PC-3 (cell line): ENCODE measurements around the gene ARHGDIG. TPM values are rescaled to one million over a fixed set of nuclear protein-coding genes. Genes with fewer than 3 reads are reported as not detected.

Experiments used
- ATAC-seq: fragments of 200-7000 bp; cut with Tn5 transposase; 2 replicates; pipeline ENCODE4 v1.9.1; 2020; ENCODE audit warnings: mild to moderate bottlenecking, moderate library complexity
- BruUV-seq: library from RNA; stranded (reverse); fragments of 400-500 nt; replicated peaks from 2 replicates; lab custom pipeline; 2021; lab: Mats Ljungman, UMichigan
- CTCF ChIA-PET: fragments of 300-600 bp; sonication (Branson Sonifier 250); formaldehyde crosslinking; loops from one replicate; lab custom pipeline; 2022; ENCODE audit warnings: antibody characterized with exemption; lab: Charles Lee
- POLR2A ChIA-PET: fragments of 300-600 bp; sonication (Branson Sonifier 250); formaldehyde crosslinking; loops from one replicate; lab custom pipeline; 2022; ENCODE audit warnings: antibody characterized with exemption; ENCODE audit not compliant: unreplicated experiment; lab: Charles Lee
- DNase-seq: peaks from one replicate; pipeline ENCODE4 v3.0.0-alpha.2; 2015
- H2AFZ ChIP-seq: fragments of 300-600 bp; sonication (generic); 2 replicates; pipeline ENCODE4 v1.6.0; 2016; ENCODE audit warnings: antibody characterized with exemption, low read length
- H3F3A ChIP-seq: fragments of 300-600 bp; sonication (generic); one replicate; pipeline ENCODE4 v1.6.0; 2017; ENCODE audit warnings: antibody characterized with exemption, low read length, control low read depth, mild to moderate bottlenecking; ENCODE audit not compliant: unreplicated experiment
- H3K27ac ChIP-seq: fragments of 300-600 bp; sonication (generic); 2 replicates; pipeline ENCODE4 v1.5.1; 2016; ENCODE audit warnings: mild to moderate bottlenecking, low read length
- H3K27me3 ChIP-seq: fragments of 300-600 bp; sonication (generic); 2 replicates; pipeline ENCODE4 v1.6.1; 2016; ENCODE audit warnings: low read length, mixed read lengths
- H3K36me3 ChIP-seq: fragments of 300-600 bp; sonication (generic); 2 replicates; pipeline ENCODE4 v1.6.1; 2016; ENCODE audit warnings: low read depth, mixed run types, low read length, mixed read lengths
- H3K4me1 ChIP-seq: fragments of 300-600 bp; sonication (generic); 2 replicates; pipeline ENCODE4 v1.5.1; 2016; ENCODE audit warnings: low read length; ENCODE audit not compliant: insufficient read depth
- H3K4me2 ChIP-seq: fragments of 300-600 bp; sonication (generic); 2 replicates; pipeline ENCODE4 v1.6.0; 2016; ENCODE audit warnings: low read length
- H3K4me3 ChIP-seq: fragments of 300-600 bp; sonication (generic); 2 replicates; pipeline ENCODE4 v1.5.1; 2016; ENCODE audit warnings: mild to moderate bottlenecking, low read length, mixed read lengths
- H3K79me2 ChIP-seq: fragments of 300-600 bp; sonication (generic); 2 replicates; pipeline ENCODE4 v1.6.1; 2017; ENCODE audit warnings: low read length, mixed read lengths
- H3K9ac ChIP-seq: fragments of 300-600 bp; sonication (generic); 2 replicates; pipeline ENCODE4 v1.6.0; 2016; ENCODE audit warnings: mild to moderate bottlenecking, low read length
- H3K9me2 ChIP-seq: fragments of 300-600 bp; sonication (generic); replicated peaks from 2 replicates; pipeline ENCODE4 v1.6.1; 2016; ENCODE audit warnings: mixed run types, low read length, mixed read lengths
- H3K9me3 ChIP-seq: fragments of 300-600 bp; sonication (generic); 2 replicates; pipeline ENCODE4 v1.6.1; 2016; ENCODE audit warnings: low read length, mixed read lengths
- H4K20me1 ChIP-seq: fragments of 300-600 bp; sonication (generic); 2 replicates; pipeline ENCODE4 v1.6.1; 2016; ENCODE audit warnings: low read length, mixed read lengths
- EZH2 ChIP-seq: fragments of 300-600 bp; sonication (generic); IDR thresholded peaks from one replicate; pipeline ENCODE4 v1.6.1; 2017; ENCODE audit warnings: antibody characterized with exemption, mild to moderate bottlenecking, low read length; ENCODE audit not compliant: unreplicated experiment
- EZH2phosphoT487 ChIP-seq: fragments of 300-600 bp; sonication (generic); IDR thresholded peaks from 2 replicates; pipeline ENCODE4 v1.6.1; 2018; ENCODE audit warnings: mild to moderate bottlenecking, antibody characterized with exemption, low read length, borderline replicate concordance
- intact Hi-C: fragments of 100-400 bp; cut with micrococcal nuclease; formaldehyde crosslinking; loops from 2 replicates; pipeline ENCODE4 v1.9.0; 2023
- total RNA-seq: library from RNA; depleted of rRNA; stranded (reverse); fragments of >200 nt; gene quantifications from 2 replicates; pipeline ENCODE4 v1.2.3, GENCODE V29; 2014
- TF ChIP-seq, protein P1 (sequence below): fragments of 300-600 bp; sonication (generic); conservative IDR thresholded peaks from 2 replicates; pipeline ENCODE4 v1.5.1; 2017; ENCODE audit warnings: antibody characterized with exemption, low read depth, mild to moderate bottlenecking, low read length

ARHGDIG gene
- total RNA-seq, 1 experiment from 2014 or later, result not detected

DNA sequence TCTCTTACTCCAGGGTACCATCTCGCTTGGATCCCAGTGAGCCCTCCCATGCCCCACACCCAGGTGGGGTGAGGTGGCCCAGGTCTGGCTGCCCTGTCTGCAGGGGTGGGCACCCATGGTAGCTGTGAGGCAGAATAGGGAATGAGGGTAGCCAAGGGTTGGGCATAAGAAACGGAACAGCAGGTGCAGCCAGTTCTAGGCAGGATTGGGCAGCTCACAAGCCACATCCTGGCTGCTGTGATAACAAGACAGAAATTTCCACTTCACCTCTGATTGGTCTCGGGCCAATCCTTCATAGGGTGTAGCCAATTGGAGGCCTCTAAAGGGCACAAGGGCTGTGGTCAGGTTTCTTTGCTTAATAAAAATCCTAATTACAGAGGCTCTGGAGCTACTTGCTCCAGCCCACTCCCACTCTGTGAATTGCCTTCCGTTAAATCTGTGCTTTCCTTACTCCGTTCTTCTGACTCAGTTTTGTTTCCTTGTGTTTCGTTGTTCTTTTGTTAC is 1.5 kb upstream of the ARHGDIG start:
- Histone ChIP-seq H3K4me3 (no peak overlapping the region), H4K20me1 (no peaks in the 10 kb centered on the region), H2AFZ (no peak overlapping the region), H3F3A (no peaks in the 10 kb centered on the region), H3K27ac (no peak overlapping the region), H3K27me3 (peaks cover 11% of the 10 kb centered on the region), H3K79me2 (no peaks in the 10 kb centered on the region), H3K36me3 (no peaks in the 10 kb centered on the region), H3K9me3 (no peaks in the 10 kb centered on the region), H3K4me1 (no peaks in the 10 kb centered on the region), H3K4me2 (no peak overlapping the region), H3K9ac (no peak overlapping the region), H3K9me2 (no peaks in the 10 kb centered on the region)
- ChIA-PET POLR2A (no interaction called here), CTCF (no interaction called here)
- peak; percentile 65 for ATAC-seq
- DNase-seq, result peak; percentile 59
- intact Hi-C loops, result no loop called here
- no TSS peak for BruUV-seq
- TF ChIP-seq EZH2 (no peak), EZH2phosphoT487 (no peak)
- TF ChIP-seq, protein P1, sequence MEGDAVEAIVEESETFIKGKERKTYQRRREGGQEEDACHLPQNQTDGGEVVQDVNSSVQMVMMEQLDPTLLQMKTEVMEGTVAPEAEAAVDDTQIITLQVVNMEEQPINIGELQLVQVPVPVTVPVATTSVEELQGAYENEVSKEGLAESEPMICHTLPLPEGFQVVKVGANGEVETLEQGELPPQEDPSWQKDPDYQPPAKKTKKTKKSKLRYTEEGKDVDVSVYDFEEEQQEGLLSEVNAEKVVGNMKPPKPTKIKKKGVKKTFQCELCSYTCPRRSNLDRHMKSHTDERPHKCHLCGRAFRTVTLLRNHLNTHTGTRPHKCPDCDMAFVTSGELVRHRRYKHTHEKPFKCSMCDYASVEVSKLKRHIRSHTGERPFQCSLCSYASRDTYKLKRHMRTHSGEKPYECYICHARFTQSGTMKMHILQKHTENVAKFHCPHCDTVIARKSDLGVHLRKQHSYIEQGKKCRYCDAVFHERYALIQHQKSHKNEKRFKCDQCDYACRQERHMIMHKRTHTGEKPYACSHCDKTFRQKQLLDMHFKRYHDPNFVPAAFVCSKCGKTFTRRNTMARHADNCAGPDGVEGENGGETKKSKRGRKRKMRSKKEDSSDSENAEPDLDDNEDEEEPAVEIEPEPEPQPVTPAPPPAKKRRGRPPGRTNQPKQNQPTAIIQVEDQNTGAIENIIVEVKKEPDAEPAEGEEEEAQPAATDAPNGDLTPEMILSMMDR, result no peak

DNA sequence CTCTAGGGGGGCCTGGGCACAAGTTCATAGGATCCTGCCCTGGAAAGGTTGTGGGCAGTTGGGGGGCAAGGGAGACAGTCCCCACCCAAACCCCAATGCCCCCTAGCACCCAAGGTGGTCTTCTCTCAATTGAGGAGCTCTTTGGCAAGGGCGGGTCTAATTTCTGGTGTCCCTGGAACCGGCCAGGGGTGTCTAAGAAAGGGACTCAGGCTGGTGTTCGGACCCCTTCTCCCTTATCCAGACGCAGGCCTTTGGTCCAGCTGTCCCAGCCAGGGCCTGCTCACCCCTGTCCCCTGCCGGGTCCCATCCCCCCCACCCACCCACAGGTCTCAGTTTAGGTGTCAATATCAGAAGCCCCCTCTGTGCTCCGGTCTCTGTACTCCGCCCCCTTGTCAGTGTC is 860 bp upstream of the ARHGDIG start:
- no peaks in the 10 kb centered on the region for H4K20me1 ChIP-seq
- peaks cover 11% of the 10 kb centered on the region for H3K27me3 ChIP-seq
- H3K4me1 ChIP-seq, result no peaks in the 10 kb centered on the region
- no peak overlapping the region for H3K4me2 ChIP-seq
- H3K27ac ChIP-seq, result no peak overlapping the region
- H3K4me3 ChIP-seq, result no peak overlapping the region
- no peak overlapping the region for H3K9ac ChIP-seq
- DNase-seq, result no peak
- no peaks in the 10 kb centered on the region for H3K9me2 ChIP-seq
- intact Hi-C loops, result no loop called here
- no peak for ATAC-seq
- no peaks in the 10 kb centered on the region for H3F3A ChIP-seq
- no peaks in the 10 kb centered on the region for H3K79me2 ChIP-seq
- no peak overlapping the region for H2AFZ ChIP-seq
- no peaks in the 10 kb centered on the region for H3K9me3 ChIP-seq
- ChIA-PET CTCF (no interaction called here), POLR2A (no interaction called here)
- no peaks in the 10 kb centered on the region for H3K36me3 ChIP-seq
- TF ChIP-seq EZH2, result no peak
- no peak for TF ChIP-seq EZH2phosphoT487
- TF ChIP-seq, protein P1, result no peak
- BruUV-seq, result no TSS peak

DNA sequence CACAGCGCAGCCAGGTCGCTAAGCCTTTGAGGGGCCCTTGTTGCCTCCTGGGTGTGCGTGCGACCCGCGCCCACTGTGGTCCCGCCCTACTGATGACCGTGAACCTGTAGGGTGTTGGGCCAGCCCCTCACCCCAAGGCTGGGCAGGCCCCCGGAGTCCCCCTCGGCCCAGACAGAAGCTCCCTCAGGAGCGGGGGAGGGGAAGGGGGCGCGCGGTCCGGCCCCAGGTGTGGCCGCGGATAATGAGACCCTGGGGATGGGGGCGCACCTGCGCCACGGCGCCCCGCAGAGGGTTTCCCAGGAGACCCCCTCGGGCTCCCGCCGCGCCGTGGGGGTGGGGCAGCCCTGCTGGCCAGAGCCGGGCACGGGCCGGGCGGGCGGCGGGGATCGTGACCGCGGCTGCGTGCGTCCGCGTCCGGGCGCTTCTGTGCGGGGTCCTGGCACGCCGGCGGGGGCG is 358 bp upstream of the ARHGDIG start:
- TF ChIP-seq EZH2phosphoT487, result no peak
- TF ChIP-seq, protein P1, result no peak
- TF ChIP-seq EZH2, result no peak
- CTCF ChIA-PET, result no interaction called here
- POLR2A ChIA-PET, result no interaction called here
- no peaks in the 10 kb centered on the region for H4K20me1 ChIP-seq
- H3K27me3 ChIP-seq, result peaks cover 11% of the 10 kb centered on the region
- no peaks in the 10 kb centered on the region for H3K9me2 ChIP-seq
- no peak overlapping the region for H3K4me3 ChIP-seq
- H3K4me2 ChIP-seq, result no peak overlapping the region
- no peak overlapping the region for H2AFZ ChIP-seq
- H3K36me3 ChIP-seq, result no peaks in the 10 kb centered on the region
- no peak for ATAC-seq
- no peak overlapping the region for H3K27ac ChIP-seq
- H3K79me2 ChIP-seq, result no peaks in the 10 kb centered on the region
- DNase-seq, result no peak
- no peaks in the 10 kb centered on the region for H3K9me3 ChIP-seq
- no peaks in the 10 kb centered on the region for H3K4me1 ChIP-seq
- H3K9ac ChIP-seq, result no peak overlapping the region
- intact Hi-C loops, result no loop called here
- BruUV-seq, result no TSS peak
- no peaks in the 10 kb centered on the region for H3F3A ChIP-seq
